HEK293 (cell line): ENCODE results near the gene NNAT.

Source experiments
- CTCF ChIA-PET: fragments of 350-600 bp; formaldehyde crosslinking; extraction: SDS; loops from one replicate; lab custom pipeline; 2021; ENCODE audit warnings: antibody characterized with exemption; lab: Yijun Ruan, JAX
- POLR2A ChIA-PET: fragments of 300-600 bp; formaldehyde crosslinking; extraction: SDS; loops from one replicate; lab custom pipeline; 2020; ENCODE audit warnings: antibody characterized with exemption, inconsistent platforms; lab: Yijun Ruan, JAX
- H3K27ac ChIP-seq: fragments of 200-500 bp; sonication (Bioruptor generic); 2 replicates; pipeline ENCODE4 v1.5.1; 2014; ENCODE audit warnings: low read depth, low read length, control low read depth, inconsistent platforms; ENCODE audit errors: extremely low read depth
- H3K36me3 ChIP-seq, 2 experiments: fragments of 200-500 bp in 1 of 2; sonication (Bioruptor generic) in 1 of 2; 1 replicate in 1 of 2; 2 replicates in 1 of 2; pipeline ENCODE4 v1.5.1; 2014 to 2017; ENCODE audit warnings: inconsistent platforms in 2 of 2, low read length in 2 of 2; ENCODE audit not compliant: control insufficient read depth in 2 of 2, insufficient read depth in 1 of 2
- H3K4me1 ChIP-seq: fragments of 200-500 bp; sonication (Bioruptor generic); 2 replicates; pipeline ENCODE4 v1.5.1; 2014; ENCODE audit warnings: mild to moderate bottlenecking, low read length, inconsistent platforms; ENCODE audit not compliant: control insufficient read depth, insufficient read depth
- H3K4me3 ChIP-seq: 2 replicates; pipeline ENCODE4 v1.5.1; 2011; ENCODE audit warnings: low read depth, mild to moderate bottlenecking, control low read depth, low read length, moderate library complexity
- H3K9me3 ChIP-seq: fragments of 200-500 bp; sonication (Bioruptor generic); 2 replicates; pipeline ENCODE4 v1.5.1; 2014; ENCODE audit warnings: low read depth, low read length, inconsistent platforms; ENCODE audit not compliant: control insufficient read depth, insufficient read depth
- SCRT1 ChIP-seq: fragments of 450-650 bp; formaldehyde crosslinking; IDR thresholded peaks from 2 replicates; pipeline ENCODE4 v1.5.1; 2016; ENCODE audit warnings: missing biosample characterization, missing genetic modification characterization, borderline replicate concordance
- SP3 ChIP-seq: fragments of 450-650 bp; formaldehyde crosslinking; IDR thresholded peaks from 2 replicates; pipeline ENCODE4 v1.5.1; 2016; ENCODE audit warnings: missing biosample characterization, missing genetic modification characterization
- ZBTB10 ChIP-seq: fragments of 450-650 bp; formaldehyde crosslinking; IDR thresholded peaks from 2 replicates; pipeline ENCODE4 v1.5.1; 2016; ENCODE audit warnings: missing biosample characterization, missing genetic modification characterization
- ZNF157 ChIP-seq: fragments of 450-650 bp; formaldehyde crosslinking; IDR thresholded peaks from 2 replicates; pipeline ENCODE4 v1.5.1; 2016; ENCODE audit warnings: missing biosample characterization, missing genetic modification characterization
- ZNF223 ChIP-seq: fragments of 450-650 bp; formaldehyde crosslinking; IDR thresholded peaks from 2 replicates; pipeline ENCODE4 v1.5.1; 2016; ENCODE audit warnings: missing biosample characterization, missing genetic modification characterization
- ZNF311 ChIP-seq: fragments of 450-650 bp; formaldehyde crosslinking; IDR thresholded peaks from 2 replicates; pipeline ENCODE4 v1.5.1; 2017; ENCODE audit warnings: missing biosample characterization, missing genetic modification characterization, borderline replicate concordance
- ZNF404 ChIP-seq: fragments of 450-650 bp; formaldehyde crosslinking; IDR thresholded peaks from 2 replicates; pipeline ENCODE4 v1.5.1; 2017; ENCODE audit warnings: missing biosample characterization, missing genetic modification characterization
- ZNF473 ChIP-seq: fragments of 450-650 bp; formaldehyde crosslinking; IDR thresholded peaks from 2 replicates; pipeline ENCODE4 v1.5.1; 2017; ENCODE audit warnings: missing biosample characterization, missing genetic modification characterization
- ZNF610 ChIP-seq: fragments of 450-650 bp; formaldehyde crosslinking; IDR thresholded peaks from 2 replicates; pipeline ENCODE4 v1.5.1; 2016; ENCODE audit warnings: missing biosample characterization, missing genetic modification characterization, borderline replicate concordance
- ZNF629 ChIP-seq: fragments of 450-650 bp; formaldehyde crosslinking; IDR thresholded peaks from 2 replicates; pipeline ENCODE4 v1.5.1; 2017; ENCODE audit warnings: missing biosample characterization, missing genetic modification characterization
- ZNF639 ChIP-seq: fragments of 450-650 bp; formaldehyde crosslinking; IDR thresholded peaks from 2 replicates; pipeline ENCODE4 v1.5.1; 2016; ENCODE audit warnings: missing biosample characterization, missing genetic modification characterization
- ZNF707 ChIP-seq: fragments of 450-650 bp; formaldehyde crosslinking; IDR thresholded peaks from 2 replicates; pipeline ENCODE4 v1.5.1; 2016; ENCODE audit warnings: missing biosample characterization, missing genetic modification characterization
- TF ChIP-seq, protein P1 (sequence below): fragments of 450-650 bp; IDR thresholded peaks from 2 replicates; pipeline ENCODE4 v1.5.1; 2018; ENCODE audit warnings: missing biosample characterization, mild to moderate bottlenecking, missing genetic modification characterization

Gene NNAT

GRCh38 chr20:37480919-37481318, 40.1 kb upstream of the NNAT start:
- no peaks in the 10 kb centered on the region for H3K4me1 ChIP-seq
- ChIA-PET POLR2A (interaction anchor here (0.6 kb wide), 1 partner anchor 458 kb away, joined by 3 read pairs; no protein-coding TSS in a partner anchor), CTCF (no interaction called here)
- TF ChIP-seq ZBTB10 (tag by site-specific recombination) (no peak), ZNF473 (tag by site-specific recombination) (no peak)
- no peak overlapping the region for H3K4me3 ChIP-seq
- H3K9me3 ChIP-seq: no peaks in the 10 kb centered on the region
- H3K36me3 ChIP-seq: no peaks in the 10 kb centered on the region
- H3K27ac ChIP-seq: no peak overlapping the region

- CTCF ChIA-PET: interaction anchor here (0.7 kb wide), 1 partner anchor 24 kb away, joined by 3 read pairs; no protein-coding TSS in a partner anchor
Observed at GRCh38 chr20:37481610-37482009, 39.4 kb upstream of the NNAT start.

More at GRCh38 chr20:37481610-37482009, 39.4 kb upstream of the NNAT start:
- Histone ChIP-seq H3K36me3 (no peaks in the 10 kb centered on the region), H3K4me3 (no peak overlapping the region)
- TF ChIP-seq ZNF404 (tag by site-specific recombination) (no peak), ZBTB10 (tag by site-specific recombination) (no peak), ZNF223 (tag by site-specific recombination) (no peak), ZNF639 (tag by site-specific recombination) (no peak), ZNF157 (tag by site-specific recombination) (no peak), ZNF610 (tag by site-specific recombination) (no peak), SP3 (tag by site-specific recombination) (no peak), ZNF707 (tag by site-specific recombination) (no peak), ZNF629 (no peak), SCRT1 (tag by site-specific recombination) (no peak), ZNF311 (tag by site-specific recombination) (no peak)
- TF ChIP-seq, protein P1, sequence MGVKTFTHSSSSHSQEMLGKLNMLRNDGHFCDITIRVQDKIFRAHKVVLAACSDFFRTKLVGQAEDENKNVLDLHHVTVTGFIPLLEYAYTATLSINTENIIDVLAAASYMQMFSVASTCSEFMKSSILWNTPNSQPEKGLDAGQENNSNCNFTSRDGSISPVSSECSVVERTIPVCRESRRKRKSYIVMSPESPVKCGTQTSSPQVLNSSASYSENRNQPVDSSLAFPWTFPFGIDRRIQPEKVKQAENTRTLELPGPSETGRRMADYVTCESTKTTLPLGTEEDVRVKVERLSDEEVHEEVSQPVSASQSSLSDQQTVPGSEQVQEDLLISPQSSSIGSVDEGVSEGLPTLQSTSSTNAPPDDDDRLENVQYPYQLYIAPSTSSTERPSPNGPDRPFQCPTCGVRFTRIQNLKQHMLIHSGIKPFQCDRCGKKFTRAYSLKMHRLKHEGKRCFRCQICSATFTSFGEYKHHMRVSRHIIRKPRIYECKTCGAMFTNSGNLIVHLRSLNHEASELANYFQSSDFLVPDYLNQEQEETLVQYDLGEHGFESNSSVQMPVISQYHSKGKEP (tag by site-specific recombination): no peak
- TF ChIP-seq, all 188 proteins: peak for 0
- POLR2A ChIA-PET: no interaction called here
- Histone ChIP-seq H3K4me1 (no peaks in the 10 kb centered on the region), H3K27ac (no peak overlapping the region), H3K9me3 (no peaks in the 10 kb centered on the region)
